SK-N-SH treated with all-trans-retinoic acid at 6 μM for 48 hours (cell line): ENCODE data around the gene TRIM33.

Experiments
- ATAC-seq: fragments of 200-7000 bp; cut with Tn5 transposase; 3 replicates; pipeline ENCODE4 v1.9.1; 2020; ENCODE audit warnings: mild to moderate bottlenecking, moderate library complexity
- ARNTL ChIP-seq: fragments of 450-650 bp; formaldehyde crosslinking; IDR thresholded peaks from 2 replicates; pipeline ENCODE4 v1.5.0; 2020; ENCODE audit warnings: low read depth, mild to moderate bottlenecking, moderate library complexity, borderline replicate concordance
- BACH2 ChIP-seq: fragments of 250-450 bp; sonication (Bioruptor Pico); IDR thresholded peaks from 2 replicates; pipeline ENCODE4 v1.9.0; 2021; ENCODE audit warnings: mild to moderate bottlenecking, borderline replicate concordance
- CSDC2 ChIP-seq: fragments of 250-450 bp; sonication (Bioruptor Pico); IDR thresholded peaks from 2 replicates; pipeline ENCODE4 v1.5.0; 2020; ENCODE audit warnings: mild to moderate bottlenecking, moderate library complexity
- ESRRG ChIP-seq: fragments of 250-450 bp; sonication (Bioruptor Pico); IDR thresholded peaks from 2 replicates; pipeline ENCODE4 v1.6.1; 2021; ENCODE audit warnings: mild to moderate bottlenecking
- GLIS3 ChIP-seq: fragments of 250-450 bp; sonication (Bioruptor Pico); IDR thresholded peaks from 2 replicates; pipeline ENCODE4 v1.5.0; 2020; ENCODE audit warnings: mild to moderate bottlenecking, moderate library complexity
- ISL1 ChIP-seq: fragments of 250-450 bp; sonication (Bioruptor Pico); IDR thresholded peaks from 2 replicates; pipeline ENCODE4 v2.1.2; 2022; ENCODE audit warnings: mild to moderate bottlenecking, moderate library complexity
- OSR1 ChIP-seq: fragments of 250-450 bp; sonication (Bioruptor Pico); IDR thresholded peaks from 2 replicates; pipeline ENCODE4 v1.8.0; 2022; ENCODE audit warnings: moderate library complexity, mild to moderate bottlenecking, inconsistent platforms
- PPARA ChIP-seq: fragments of 250-450 bp; sonication (Bioruptor Pico); IDR thresholded peaks from 2 replicates; pipeline ENCODE4 v1.5.0; 2020; ENCODE audit warnings: mild to moderate bottlenecking, borderline replicate concordance
- RARB ChIP-seq: fragments of 250-450 bp; sonication (Bioruptor Pico); IDR thresholded peaks from 2 replicates; pipeline ENCODE4 v1.8.0; 2021; ENCODE audit warnings: mild to moderate bottlenecking, moderate library complexity
- TCF4 ChIP-seq: fragments of 250-450 bp; sonication (Bioruptor Pico); IDR thresholded peaks from 2 replicates; pipeline ENCODE4 v1.8.0; 2021; ENCODE audit warnings: mild to moderate bottlenecking, moderate library complexity, borderline replicate concordance
- TOX ChIP-seq: fragments of 250-450 bp; sonication (Bioruptor Pico); IDR thresholded peaks from 2 replicates; pipeline ENCODE4 v1.8.0; 2021; ENCODE audit warnings: mild to moderate bottlenecking, moderate library complexity, borderline replicate concordance
- ZFP3 ChIP-seq: fragments of 250-450 bp; sonication (Bioruptor Pico); IDR thresholded peaks from 2 replicates; pipeline ENCODE4 v1.5.0; 2020; ENCODE audit warnings: mild to moderate bottlenecking, moderate library complexity
- ZFP30 ChIP-seq: fragments of 450-650 bp; formaldehyde crosslinking; IDR thresholded peaks from 2 replicates; pipeline ENCODE4 v1.5.0; 2022; ENCODE audit warnings: mild to moderate bottlenecking, moderate library complexity
- ZNF565 ChIP-seq: fragments of 450-650 bp; formaldehyde crosslinking; conservative IDR thresholded peaks from 2 replicates; pipeline ENCODE4 v1.5.0; 2020; ENCODE audit warnings: low read depth, mild to moderate bottlenecking, moderate library complexity
- ZNF70 ChIP-seq: fragments of 450-650 bp; formaldehyde crosslinking; IDR thresholded peaks from 2 replicates; pipeline ENCODE4 v1.5.0; 2020; ENCODE audit warnings: mild to moderate bottlenecking, moderate library complexity
- ZNF8 ChIP-seq: fragments of 450-650 bp; formaldehyde crosslinking; IDR thresholded peaks from 2 replicates; pipeline ENCODE4 v1.5.0; 2020; ENCODE audit warnings: mild to moderate bottlenecking, moderate library complexity
- TF ChIP-seq, protein P1 (sequence below): fragments of 250-450 bp; sonication (Bioruptor Pico); IDR thresholded peaks from 2 replicates; pipeline ENCODE4 v1.8.0; 2021; ENCODE audit warnings: low read depth, mild to moderate bottlenecking, moderate library complexity, borderline replicate concordance
- TF ChIP-seq, protein P2 (sequence below): fragments of 250-450 bp; sonication (Bioruptor Pico); IDR thresholded peaks from 2 replicates; pipeline ENCODE4 v1.8.0; 2020; ENCODE audit warnings: mild to moderate bottlenecking, moderate library complexity, borderline replicate concordance
- TF ChIP-seq, protein P3 (sequence below): fragments of 250-450 bp; sonication (Bioruptor Pico); IDR thresholded peaks from 2 replicates; pipeline ENCODE4 v1.5.1; 2021; ENCODE audit warnings: mild to moderate bottlenecking, moderate library complexity
- TF ChIP-seq, protein P4 (sequence below): fragments of 250-450 bp; sonication (Bioruptor Pico); IDR thresholded peaks from 2 replicates; pipeline ENCODE4 v1.5.0; 2020; ENCODE audit warnings: mild to moderate bottlenecking, moderate library complexity
- TF ChIP-seq, protein P5 (sequence below): fragments of 250-450 bp; sonication (Bioruptor Pico); IDR thresholded peaks from 2 replicates; pipeline ENCODE4 v1.5.1; 2020; ENCODE audit warnings: low read depth, mild to moderate bottlenecking, moderate library complexity

Gene TRIM33

DNA sequence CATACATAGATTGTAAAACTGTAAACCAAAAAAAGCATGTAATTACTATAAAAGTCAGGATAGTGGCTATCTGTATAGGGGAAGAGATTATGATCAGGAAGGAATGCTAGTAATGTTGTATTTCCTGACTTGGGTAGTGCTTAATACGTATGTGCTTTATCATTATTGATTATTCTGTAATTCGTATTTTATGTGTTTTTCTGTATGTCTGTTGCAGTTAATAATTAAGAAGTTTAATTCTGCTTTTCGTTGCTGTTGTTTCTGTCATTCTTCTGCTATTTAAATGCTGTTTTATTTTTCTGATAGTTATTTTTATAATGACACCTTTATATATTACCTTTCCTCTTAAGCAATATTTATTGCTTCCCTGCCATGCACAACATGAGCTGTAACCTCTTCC lies 29.3 kb upstream of the TRIM33 start:
- no peak for ATAC-seq
- TF ChIP-seq ISL1 = no peak
- no peak for TF ChIP-seq PPARA (CRISPR knock-in tag)
- TF ChIP-seq OSR1 (CRISPR knock-in tag) = no peak
- no peak for TF ChIP-seq ZNF70
- TF ChIP-seq ZFP3 (CRISPR knock-in tag) = no peak
- no peak for TF ChIP-seq ZNF8
- TF ChIP-seq, protein P1, sequence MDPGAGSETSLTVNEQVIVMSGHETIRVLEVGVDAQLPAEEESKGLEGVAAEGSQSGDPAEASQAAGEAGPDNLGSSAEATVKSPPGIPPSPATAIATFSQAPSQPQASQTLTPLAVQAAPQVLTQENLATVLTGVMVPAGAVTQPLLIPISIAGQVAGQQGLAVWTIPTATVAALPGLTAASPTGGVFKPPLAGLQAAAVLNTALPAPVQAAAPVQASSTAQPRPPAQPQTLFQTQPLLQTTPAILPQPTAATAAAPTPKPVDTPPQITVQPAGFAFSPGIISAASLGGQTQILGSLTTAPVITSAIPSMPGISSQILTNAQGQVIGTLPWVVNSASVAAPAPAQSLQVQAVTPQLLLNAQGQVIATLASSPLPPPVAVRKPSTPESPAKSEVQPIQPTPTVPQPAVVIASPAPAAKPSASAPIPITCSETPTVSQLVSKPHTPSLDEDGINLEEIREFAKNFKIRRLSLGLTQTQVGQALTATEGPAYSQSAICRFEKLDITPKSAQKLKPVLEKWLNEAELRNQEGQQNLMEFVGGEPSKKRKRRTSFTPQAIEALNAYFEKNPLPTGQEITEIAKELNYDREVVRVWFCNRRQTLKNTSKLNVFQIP (CRISPR knock-in tag) = no peak
- TF ChIP-seq ZNF565 = no peak
- no peak for TF ChIP-seq CSDC2 (CRISPR knock-in tag)
- no peak for TF ChIP-seq ZFP30 (CRISPR knock-in tag)
- TF ChIP-seq TCF4 (CRISPR knock-in tag) = no peak
- TF ChIP-seq, all 23 proteins: peak for 0

DNA sequence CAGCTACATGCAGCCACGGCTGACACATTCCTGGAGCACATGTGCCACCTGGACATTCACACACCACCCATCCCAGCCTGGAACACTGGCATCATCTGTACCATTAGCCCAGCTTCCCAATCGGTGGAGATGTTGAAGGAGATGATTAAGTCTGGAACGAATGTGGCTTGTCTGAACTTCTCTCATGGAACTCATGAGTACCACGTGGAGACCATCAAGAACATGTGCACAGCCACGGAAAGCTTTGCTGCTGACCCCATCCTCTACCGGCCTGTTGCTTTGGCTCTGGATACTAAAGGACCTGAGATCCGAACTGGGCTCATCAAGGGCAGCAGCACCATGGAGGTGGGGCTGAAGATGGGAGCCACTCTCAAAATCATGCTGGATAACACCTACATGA lies 25.0 kb upstream of the TRIM33 start:
- TF ChIP-seq, protein P2, sequence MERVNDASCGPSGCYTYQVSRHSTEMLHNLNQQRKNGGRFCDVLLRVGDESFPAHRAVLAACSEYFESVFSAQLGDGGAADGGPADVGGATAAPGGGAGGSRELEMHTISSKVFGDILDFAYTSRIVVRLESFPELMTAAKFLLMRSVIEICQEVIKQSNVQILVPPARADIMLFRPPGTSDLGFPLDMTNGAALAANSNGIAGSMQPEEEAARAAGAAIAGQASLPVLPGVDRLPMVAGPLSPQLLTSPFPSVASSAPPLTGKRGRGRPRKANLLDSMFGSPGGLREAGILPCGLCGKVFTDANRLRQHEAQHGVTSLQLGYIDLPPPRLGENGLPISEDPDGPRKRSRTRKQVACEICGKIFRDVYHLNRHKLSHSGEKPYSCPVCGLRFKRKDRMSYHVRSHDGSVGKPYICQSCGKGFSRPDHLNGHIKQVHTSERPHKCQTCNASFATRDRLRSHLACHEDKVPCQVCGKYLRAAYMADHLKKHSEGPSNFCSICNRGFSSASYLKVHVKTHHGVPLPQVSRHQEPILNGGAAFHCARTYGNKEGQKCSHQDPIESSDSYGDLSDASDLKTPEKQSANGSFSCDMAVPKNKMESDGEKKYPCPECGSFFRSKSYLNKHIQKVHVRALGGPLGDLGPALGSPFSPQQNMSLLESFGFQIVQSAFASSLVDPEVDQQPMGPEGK (CRISPR knock-in tag) = no peak
- TF ChIP-seq RARB (CRISPR knock-in tag) = no peak
- TF ChIP-seq ZNF70 = no peak
- TF ChIP-seq ZFP30 (CRISPR knock-in tag) = no peak
- TF ChIP-seq ZNF8 = no peak
- TF ChIP-seq BACH2 (CRISPR knock-in tag) = no peak
- TF ChIP-seq, protein P1 (CRISPR knock-in tag) = no peak
- no peak for TF ChIP-seq PPARA (CRISPR knock-in tag)
- ATAC-seq = no peak

DNA sequence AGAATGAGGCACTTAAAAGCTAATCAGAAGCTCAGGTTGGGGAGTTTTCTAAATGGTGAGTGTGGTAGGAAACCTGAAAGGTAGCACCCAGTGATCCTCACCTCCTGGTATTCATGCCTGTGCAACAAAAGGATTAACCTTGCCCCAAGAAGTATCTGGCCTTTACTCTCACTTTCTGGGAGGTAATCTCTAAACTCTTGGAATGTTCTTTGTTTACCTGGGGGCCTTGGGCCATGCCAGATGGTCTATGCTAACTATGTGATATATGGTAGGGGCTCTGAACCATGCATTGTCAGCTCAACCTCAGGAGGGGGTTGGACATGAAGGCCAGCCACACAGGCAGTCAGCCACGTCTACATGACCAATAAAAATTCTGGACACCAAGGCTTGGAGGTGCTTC lies 24.4 kb upstream of the TRIM33 start:
- no peak for ATAC-seq

DNA sequence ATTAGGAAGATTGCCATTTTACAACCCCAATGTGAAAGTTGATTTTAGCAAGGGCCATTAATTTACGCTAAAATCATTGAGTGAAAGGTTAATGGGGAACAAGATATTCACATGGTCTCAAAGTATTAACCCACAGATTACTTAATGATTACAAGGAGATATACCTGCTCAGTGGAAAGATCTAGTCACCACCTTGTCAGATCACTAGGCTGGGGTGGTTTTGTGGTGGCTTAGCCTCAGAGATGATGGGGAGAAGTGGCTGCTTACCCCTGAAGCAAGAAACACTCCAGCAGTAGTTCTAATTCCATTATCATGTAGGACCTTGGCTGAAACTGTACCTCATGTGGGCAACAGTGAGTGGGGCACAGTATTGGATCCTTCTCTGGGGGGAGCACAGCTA lies 20.1 kb upstream of the TRIM33 start:
- ATAC-seq = no peak
- TF ChIP-seq TOX (CRISPR knock-in tag) (no peak), GLIS3 (CRISPR knock-in tag) (no peak), TCF4 (CRISPR knock-in tag) (no peak), ZFP3 (CRISPR knock-in tag) (no peak), RARB (CRISPR knock-in tag) (no peak), ARNTL (CRISPR knock-in tag) (no peak)
- TF ChIP-seq, protein P3, sequence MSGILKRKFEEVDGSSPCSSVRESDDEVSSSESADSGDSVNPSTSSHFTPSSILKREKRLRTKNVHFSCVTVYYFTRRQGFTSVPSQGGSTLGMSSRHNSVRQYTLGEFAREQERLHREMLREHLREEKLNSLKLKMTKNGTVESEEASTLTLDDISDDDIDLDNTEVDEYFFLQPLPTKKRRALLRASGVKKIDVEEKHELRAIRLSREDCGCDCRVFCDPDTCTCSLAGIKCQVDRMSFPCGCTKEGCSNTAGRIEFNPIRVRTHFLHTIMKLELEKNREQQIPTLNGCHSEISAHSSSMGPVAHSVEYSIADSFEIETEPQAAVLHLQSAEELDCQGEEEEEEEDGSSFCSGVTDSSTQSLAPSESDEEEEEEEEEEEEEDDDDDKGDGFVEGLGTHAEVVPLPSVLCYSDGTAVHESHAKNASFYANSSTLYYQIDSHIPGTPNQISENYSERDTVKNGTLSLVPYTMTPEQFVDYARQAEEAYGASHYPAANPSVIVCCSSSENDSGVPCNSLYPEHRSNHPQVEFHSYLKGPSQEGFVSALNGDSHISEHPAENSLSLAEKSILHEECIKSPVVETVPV (CRISPR knock-in tag) = no peak
- TF ChIP-seq, protein P1 (CRISPR knock-in tag) = no peak
- TF ChIP-seq, protein P4, sequence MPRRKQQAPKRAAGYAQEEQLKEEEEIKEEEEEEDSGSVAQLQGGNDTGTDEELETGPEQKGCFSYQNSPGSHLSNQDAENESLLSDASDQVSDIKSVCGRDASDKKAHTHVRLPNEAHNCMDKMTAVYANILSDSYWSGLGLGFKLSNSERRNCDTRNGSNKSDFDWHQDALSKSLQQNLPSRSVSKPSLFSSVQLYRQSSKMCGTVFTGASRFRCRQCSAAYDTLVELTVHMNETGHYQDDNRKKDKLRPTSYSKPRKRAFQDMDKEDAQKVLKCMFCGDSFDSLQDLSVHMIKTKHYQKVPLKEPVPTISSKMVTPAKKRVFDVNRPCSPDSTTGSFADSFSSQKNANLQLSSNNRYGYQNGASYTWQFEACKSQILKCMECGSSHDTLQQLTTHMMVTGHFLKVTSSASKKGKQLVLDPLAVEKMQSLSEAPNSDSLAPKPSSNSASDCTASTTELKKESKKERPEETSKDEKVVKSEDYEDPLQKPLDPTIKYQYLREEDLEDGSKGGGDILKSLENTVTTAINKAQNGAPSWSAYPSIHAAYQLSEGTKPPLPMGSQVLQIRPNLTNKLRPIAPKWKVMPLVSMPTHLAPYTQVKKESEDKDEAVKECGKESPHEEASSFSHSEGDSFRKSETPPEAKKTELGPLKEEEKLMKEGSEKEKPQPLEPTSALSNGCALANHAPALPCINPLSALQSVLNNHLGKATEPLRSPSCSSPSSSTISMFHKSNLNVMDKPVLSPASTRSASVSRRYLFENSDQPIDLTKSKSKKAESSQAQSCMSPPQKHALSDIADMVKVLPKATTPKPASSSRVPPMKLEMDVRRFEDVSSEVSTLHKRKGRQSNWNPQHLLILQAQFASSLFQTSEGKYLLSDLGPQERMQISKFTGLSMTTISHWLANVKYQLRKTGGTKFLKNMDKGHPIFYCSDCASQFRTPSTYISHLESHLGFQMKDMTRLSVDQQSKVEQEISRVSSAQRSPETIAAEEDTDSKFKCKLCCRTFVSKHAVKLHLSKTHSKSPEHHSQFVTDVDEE (CRISPR knock-in tag) = no peak

More for the DNA sequence above, 24.4 kb upstream of the TRIM33 start:
- TF ChIP-seq OSR1 (CRISPR knock-in tag) (no peak), ESRRG (CRISPR knock-in tag) (no peak)
- TF ChIP-seq, protein P5, sequence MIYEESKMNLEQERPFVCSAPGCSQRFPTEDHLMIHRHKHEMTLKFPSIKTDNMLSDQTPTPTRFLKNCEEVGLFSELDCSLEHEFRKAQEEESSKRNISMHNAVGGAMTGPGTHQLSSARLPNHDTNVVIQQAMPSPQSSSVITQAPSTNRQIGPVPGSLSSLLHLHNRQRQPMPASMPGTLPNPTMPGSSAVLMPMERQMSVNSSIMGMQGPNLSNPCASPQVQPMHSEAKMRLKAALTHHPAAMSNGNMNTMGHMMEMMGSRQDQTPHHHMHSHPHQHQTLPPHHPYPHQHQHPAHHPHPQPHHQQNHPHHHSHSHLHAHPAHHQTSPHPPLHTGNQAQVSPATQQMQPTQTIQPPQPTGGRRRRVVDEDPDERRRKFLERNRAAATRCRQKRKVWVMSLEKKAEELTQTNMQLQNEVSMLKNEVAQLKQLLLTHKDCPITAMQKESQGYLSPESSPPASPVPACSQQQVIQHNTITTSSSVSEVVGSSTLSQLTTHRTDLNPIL (CRISPR knock-in tag) = no peak
- TF ChIP-seq, protein P1 (CRISPR knock-in tag) = no peak
